ENCODE results near the gene DNMT3B.

Gene DNMT3B

GRCh38 chr20:32828029-32828680 lies 66.0 kb downstream of the DNMT3B start:
- peak; percentile 11 for DNase-seq

DNA sequence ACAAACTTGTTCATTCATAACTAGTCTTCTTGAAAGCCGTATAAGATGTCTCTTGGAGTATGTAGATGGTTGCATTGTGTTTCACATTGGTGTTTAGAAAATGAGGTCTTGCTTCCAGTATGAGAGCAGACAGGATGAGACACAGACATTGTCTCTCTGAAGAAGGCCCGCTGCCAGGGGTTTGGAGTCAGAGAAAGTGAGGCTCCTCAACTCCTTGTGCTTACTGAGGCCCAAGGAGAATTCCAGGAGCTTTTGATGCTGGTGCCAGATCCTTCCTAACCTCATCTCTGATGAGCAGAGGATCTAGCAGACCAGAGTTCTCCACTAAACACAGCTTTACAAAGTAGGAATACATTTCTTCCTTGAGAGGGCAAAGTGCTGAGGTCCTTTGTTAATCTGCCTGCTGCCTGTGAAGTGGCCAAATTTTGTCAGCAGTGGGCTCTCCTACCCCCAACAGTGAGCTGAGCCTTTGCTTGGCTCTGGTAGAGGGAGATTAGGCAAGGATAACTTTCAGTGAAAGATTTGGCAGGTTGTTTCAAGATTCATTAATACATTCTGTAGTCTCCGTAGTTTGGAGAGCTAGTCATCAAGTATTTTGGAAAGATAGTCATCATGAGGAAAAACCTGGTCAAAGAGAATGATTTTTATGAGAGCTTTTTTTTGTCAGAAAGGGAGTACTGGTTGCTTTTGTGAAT lies 67.3 kb downstream of the DNMT3B start:
- no peak for DNase-seq

DNA sequence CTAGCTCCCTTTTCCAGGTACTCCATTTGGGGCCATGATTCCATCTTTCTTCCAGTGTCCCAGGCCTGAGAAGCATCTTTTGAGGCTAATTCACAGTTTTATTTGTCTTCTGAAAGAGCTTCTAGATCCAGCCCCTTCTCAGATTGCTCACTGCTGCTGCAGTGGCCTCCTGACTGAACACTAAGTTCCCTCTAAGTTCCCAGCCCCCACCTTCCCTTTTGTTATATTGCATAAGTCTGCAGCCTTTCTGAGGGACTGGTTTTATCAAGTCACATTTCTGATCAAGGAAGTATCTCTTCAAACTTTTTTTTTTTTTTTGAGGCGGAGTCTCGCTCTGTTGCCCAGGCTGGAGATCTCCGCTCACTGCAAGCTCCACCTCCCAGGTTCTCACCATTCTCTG lies 68.3 kb downstream of the DNMT3B start:
- DNase-seq = no peak

GRCh38 chr20:32831982-32832381 lies 69.8 kb downstream of the DNMT3B start:
- no peak for DNase-seq

DNA sequence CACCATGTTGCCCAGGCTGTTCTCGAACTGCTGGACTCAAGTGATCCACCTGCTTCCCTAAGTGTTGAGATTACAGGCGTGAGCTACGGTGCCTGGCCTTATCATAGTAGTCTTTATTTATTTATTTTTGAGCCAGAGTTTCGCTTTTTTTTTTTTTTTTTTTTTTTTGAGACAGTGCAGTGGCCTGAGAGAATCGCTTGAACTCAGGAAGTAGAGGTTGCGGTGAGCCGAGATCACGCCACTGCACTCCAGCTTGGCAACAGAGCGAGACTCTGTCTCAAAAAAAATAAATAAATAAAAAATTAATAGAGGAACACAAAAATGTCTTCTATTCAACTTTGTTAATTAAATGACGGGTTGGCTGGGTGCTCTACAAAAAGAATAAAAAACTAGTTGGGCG lies 70.5 kb downstream of the DNMT3B start:
- no peak for DNase-seq

GRCh38 chr20:32834972-32835371 lies 72.8 kb downstream of the DNMT3B start:
- DNase-seq = no peak

- DNase-seq = no peak
Observed at GRCh38 chr20:32837157-32837556, 75.0 kb downstream of the DNMT3B start.

DNA sequence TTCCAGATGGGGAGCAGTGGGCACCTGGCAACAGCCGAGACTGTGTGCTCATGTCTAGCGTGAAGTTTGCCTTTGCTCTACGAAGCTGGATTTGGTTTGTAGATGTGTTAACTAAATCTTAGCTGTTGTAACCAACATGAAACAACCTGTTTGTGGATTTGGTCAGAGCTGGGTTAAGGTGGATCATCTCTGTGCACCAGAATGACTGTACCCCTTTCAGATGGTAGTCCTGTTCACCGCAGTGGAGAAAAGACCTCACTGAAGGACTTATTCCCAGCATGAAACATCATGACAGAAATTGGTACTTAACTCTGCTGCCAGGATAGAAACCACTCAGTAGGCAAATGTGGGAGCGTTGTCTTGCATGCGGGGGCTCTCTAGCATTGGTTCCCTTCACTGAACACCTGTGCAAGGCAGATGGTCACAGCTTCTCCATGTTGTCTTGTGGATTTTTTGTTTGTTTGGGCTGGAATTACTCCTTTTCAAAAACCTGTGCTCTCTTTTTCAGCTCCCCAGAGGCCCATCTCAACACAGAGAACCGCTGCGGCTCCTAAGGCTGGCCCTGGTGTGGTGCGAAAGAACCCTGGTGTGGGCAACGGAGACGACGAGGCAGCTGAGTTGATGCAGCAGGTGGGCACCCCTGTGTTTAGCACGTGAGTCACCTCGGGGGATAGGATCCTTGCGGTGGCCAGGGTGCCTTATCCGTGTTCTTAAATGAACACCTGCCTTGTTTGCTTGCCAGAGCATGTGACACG lies 77.2 kb downstream of the DNMT3B start:
- DNase-seq = no peak

DNA sequence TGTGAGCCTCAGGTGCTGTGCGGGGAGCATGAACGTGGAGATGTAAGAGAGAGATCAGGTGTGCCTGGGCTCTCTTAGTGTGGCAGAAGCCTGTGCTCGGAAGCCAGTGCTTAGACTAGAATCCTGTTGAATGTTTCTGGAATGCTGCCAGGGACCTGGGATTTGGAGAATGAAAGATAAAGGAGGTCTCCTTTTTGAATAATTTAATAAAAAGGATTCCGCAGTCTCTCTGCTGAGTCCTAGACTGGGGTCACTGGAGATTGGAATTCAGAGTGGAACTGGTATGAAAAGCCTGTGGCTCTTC lies 77.7 kb downstream of the DNMT3B start:
- DNase-seq = no peak

GRCh38 chr20:32841174-32841573 lies 79.0 kb downstream of the DNMT3B start:
- no peak for DNase-seq

- no peak for DNase-seq
Observed at GRCh38 chr20:32841632-32842031, 79.4 kb downstream of the DNMT3B start.

GRCh38 chr20:32842688-32843524 lies 80.7 kb downstream of the DNMT3B start:
- no peak for DNase-seq

DNA sequence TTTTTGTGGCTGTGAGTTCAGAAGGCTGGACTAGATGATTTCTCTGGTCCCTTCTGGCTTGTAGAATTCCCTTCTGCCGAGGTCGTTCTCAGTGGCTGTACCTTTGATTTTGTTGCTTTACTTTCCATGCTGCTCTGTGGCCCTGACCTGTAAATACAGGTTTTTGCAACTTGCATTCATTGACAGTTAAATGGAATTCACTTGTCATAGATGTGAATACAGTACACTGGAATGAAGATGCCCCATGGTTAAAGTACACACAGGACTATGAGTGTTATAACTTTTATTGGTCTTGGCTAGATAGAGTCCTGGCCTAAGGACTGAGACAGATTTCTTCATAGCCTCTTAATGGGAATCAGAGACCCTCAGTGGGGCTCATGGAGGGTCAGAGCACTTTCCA lies 83.6 kb downstream of the DNMT3B start:
- DNase-seq = no peak

DNA sequence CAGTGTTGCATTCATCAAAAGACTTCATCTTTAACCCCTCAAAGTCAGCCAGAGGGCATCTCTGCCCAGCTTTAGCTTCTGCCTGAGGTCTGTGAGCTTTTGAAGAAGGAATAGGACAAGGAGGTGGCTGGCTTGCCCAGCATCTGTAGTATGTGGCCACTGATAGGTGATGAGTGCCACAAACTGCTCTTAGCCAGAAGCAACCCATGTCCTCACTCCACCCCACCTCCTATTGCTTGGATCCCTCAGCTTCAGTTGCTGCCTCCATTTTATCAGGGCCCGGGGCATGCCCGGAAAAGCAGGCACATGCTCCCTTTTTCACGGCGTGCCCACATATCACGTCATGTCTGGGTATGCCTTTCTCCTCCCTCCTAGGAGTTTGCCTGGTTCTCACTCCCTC lies 84.7 kb downstream of the DNMT3B start:
- no peak for DNase-seq

GRCh38 chr20:32847964-32848363 lies 85.8 kb downstream of the DNMT3B start:
- no peak for DNase-seq

DNA sequence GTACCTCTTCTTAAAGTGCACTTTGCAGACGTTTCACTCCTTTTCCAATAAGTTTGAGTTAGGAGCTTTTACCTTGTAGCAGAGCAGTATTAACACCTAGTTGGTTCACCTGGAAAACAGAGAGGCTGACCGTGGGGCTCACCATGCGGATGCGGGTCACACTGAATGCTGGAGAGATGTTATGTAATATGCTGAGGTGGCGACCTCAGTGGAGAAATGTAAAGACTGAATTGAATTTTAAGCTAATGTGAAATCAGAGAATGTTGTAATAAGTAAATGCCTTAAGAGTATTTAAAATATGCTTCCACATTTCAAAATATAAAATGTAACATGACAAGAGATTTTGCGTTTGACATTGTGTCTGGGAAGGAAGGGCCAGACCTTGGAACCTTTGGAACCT lies 86.7 kb downstream of the DNMT3B start:
- no peak for DNase-seq

- DNase-seq = no peak
Observed at GRCh38 chr20:32849577-32849976, 87.4 kb downstream of the DNMT3B start.

- no peak for DNase-seq
Observed at GRCh38 chr20:32855387-32855786, 93.2 kb downstream of the DNMT3B start.

- DNase-seq = no peak
Observed at GRCh38 chr20:32858189-32858588, 96.0 kb downstream of the DNMT3B start.

Measured in NCI-H1092 (cell line).